ENCODE measurements around the gene ZNF512B.

- no peak; the same call in 1 of the 2 replicates for TF ChIP-seq CTCF (conservative IDR thresholded peaks at IDR 0.05; ENCODE audit: low read length)
- no peak for TF ChIP-seq EZH2phosphoT487 (IDR thresholded peaks at IDR 0.05; ENCODE audit: borderline replicate concordance, low read depth, low read length)
These were observed 13.7 kb downstream of the ZNF512B start, which contains the start of gene UCKL1 for GRCh38 chr20:63955827-63956663.
